ENCODE data around the gene IGF2BP3.
"Not testable (repeated sequence)": the region's sequence is repeated elsewhere in the genome, so short reads cannot be mapped to it uniquely, and the experiment has no call there.

Gene IGF2BP3

DNA sequence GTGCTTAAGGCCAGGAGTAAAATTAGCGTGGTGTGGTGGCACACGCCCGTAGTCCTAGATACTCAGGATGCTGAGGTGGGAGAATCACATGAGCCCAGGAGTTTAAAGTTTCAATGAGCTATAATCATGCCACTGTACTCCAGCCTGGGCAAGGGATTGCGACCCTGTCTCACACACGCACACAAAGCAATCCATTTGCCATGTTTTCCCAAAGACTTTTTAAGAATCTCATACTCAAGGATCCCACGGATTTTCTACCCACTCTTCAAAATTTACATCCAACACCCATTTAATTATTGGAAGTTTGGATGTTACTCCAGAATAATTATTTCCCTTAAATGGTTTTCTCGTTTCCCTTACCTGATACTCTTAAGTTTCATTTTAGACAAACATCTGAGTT is 47.9 kb downstream of the IGF2BP3 start:
- DNase-seq (ENCODE audit: low spot score): no peak

- DNase-seq (ENCODE audit: low spot score): no peak
Measured at GRCh38 chr7:23419845-23420244, 50.4 kb downstream of the IGF2BP3 start.

DNA sequence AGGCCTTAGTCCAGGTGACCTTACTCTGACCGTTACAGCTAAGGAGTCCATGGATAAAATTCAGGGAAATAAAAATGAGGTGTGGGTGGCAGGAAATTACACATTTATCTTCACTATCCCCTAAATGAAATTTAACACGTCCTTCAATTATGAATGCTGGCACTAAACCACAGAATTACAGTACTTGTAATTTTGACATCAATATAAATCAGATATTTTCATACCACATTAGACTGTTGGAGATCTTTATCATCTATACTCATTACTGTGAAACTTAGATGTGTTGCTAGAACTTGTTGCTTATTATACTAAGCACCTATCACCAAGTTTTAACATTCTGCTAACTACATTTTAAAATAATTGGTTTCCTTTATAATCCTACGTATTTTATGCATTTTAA is 51.1 kb downstream of the IGF2BP3 start:
- no peak for DNase-seq (ENCODE audit: low spot score)

GRCh38 chr7:23418046-23418445 is 52.2 kb downstream of the IGF2BP3 start:
- DNase-seq (ENCODE audit: low spot score): no peak

- no peak for DNase-seq (ENCODE audit: low spot score)
Measured at GRCh38 chr7:23415198-23415597, 55.1 kb downstream of the IGF2BP3 start.

DNA sequence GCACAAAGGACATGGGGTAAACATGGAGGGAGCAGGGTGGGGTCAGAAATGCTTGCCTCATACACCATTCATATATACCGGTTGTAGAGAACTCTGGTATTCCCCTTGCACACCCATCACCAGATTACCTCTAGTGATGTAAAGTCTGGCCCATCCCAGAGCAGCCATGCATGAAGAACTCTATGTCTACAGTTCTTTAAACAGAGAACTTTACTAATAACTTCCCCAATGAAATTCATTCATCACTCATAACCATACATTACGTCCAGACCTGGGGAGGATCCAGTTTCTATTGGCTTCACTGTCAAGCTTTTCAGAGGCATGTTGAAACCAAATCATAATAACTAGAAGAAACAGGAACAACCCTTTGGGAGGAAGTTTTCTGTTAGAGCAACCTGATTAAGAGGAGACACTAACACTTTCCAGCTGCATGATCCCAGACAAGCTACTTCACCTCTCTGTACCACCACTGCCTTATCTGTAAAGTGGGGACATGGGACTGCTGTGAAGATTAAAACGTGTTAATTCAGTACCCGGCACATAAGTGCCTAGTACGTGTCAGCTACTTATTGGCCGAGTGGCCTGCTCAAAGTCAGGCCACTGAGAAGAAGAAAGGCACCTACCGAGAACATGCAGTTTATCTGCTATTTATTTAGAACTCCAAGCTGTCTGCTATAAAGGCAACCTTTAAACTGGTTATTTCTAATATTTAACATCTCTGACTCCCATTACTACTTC is 59.7 kb downstream of the IGF2BP3 start:
- DNase-seq (ENCODE audit: low spot score): no peak

- DNase-seq (ENCODE audit: low spot score): not testable (repeated sequence)
Measured at GRCh38 chr7:23406564-23406963, 63.7 kb downstream of the IGF2BP3 start.

DNA sequence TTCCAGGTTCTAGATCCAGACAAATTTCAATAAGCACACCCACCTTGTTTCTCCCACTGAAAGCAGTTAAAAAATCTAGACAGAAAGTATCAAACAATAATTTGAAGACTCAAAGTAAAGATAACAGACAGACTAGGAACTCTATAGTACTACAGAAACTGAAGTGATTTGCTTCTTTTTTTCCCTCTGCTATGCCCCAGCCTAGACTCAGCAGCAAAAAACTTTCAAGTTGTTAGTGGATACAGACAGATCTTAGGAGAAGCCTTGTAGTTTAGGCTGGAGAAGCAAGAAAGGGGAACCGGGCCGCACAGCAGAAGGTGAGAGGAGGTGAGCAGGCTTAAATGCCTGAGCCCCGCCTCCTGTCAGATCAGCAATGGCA is 65.1 kb downstream of the IGF2BP3 start:
- DNase-seq (ENCODE audit: low spot score): no peak

- no peak for DNase-seq (ENCODE audit: low spot score)
Measured at GRCh38 chr7:23404546-23405239, 65.6 kb downstream of the IGF2BP3 start.

DNA sequence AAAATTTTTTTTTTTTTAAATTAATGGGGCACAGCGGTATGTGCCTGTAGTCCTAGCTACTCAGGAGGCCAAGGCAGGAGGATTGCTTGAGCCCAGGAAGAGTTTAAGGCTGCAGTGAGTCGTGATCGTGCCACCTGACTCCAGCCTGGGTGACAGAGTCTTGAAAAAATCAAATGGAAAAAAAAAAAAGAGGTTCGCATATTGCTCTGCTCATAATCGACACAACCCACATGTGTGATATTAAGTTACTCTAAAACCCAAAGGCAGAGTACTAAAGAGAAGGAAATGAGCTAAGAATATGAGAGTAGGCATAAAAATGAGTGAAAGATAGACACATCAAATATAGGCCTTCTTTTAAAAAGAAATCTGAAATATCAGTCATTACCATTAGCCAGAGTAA is 66.3 kb downstream of the IGF2BP3 start:
- DNase-seq (ENCODE audit: low spot score): no peak

GRCh38 chr7:23398090-23398489 is 72.2 kb downstream of the IGF2BP3 start:
- not testable (repeated sequence) for DNase-seq (ENCODE audit: low spot score)

- DNase-seq (ENCODE audit: low spot score): no peak
Measured at GRCh38 chr7:23397241-23397640, 73.0 kb downstream of the IGF2BP3 start.

DNA sequence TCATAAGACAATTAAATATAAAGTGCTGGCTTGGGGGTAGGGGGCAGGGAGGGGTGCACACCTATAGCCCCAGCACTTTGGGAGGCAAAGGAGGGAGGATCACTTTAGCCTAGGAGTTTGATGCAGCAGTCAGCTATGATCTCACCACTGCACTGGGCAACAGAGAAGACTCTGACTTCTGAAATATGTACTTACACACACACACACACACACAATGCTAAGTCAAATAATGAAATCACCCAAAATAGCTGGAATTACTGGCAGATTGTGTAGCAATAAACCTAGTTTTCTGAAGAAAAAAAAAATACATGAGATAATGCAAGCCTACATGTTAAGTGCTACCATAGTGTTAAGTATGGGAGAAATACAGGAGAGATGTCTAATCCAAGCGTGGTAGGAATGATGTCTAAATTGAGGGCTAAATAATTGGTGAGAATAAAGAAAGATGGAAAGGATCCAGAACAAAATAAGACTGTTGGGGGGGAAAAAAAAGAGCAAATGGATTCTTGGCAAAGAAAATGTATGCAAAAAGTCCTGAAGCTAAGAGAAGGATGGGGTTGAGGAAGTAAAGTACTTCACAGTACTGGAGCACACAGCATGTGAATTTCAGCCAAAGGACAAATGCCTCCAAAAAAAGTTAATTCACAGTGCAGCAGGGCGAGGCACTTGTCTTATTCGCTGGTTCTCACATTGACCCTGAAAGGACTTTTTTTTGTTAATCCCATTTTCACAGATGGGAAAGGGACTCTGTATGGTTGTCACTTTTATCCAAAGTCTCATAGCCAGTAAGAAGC is 73.9 kb downstream of the IGF2BP3 start:
- DNase-seq (ENCODE audit: low spot score): no peak

- DNase-seq (ENCODE audit: low spot score): no peak
Measured at GRCh38 chr7:23394488-23395171, 75.7 kb downstream of the IGF2BP3 start.

GRCh38 chr7:23393636-23394035 is 76.7 kb downstream of the IGF2BP3 start:
- no peak for DNase-seq (ENCODE audit: low spot score)

DNA sequence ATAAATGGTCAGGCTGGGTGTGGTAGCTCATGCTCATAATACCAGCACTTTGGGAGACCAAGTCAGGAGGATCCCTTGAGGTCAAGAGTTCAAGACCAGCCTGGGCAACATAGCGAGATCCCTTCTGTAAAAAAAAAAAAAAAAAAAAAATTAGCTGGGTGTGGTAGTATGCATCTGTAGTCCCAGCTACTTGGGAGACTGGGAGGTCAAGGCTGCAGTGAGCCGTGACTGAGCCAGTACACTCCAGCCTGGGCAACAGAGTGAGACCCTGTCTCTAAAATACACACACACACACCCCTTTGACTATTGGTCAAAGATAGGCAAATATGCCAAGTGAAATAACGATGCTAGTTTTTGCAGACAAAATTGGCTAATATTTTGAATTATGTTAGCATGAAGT is 80.6 kb downstream of the IGF2BP3 start:
- DNase-seq (ENCODE audit: low spot score): no peak

DNA sequence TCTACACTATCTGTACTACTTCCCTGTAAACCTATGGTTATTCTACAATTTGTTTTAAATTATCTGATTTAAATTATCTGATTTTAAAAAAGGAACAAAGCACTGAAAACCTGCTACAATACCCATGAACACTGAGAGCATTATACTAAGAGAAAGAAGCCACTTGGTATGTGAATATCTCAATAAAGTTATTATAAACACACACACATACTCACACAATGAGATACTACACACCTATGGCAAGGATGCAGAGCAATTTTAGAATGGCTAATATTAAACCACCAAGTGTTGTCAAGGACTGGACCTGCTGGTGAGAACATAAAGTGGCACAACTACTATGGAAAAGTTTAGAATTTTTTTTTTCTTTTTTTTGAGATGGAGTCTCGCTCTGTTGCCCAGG is 82.7 kb downstream of the IGF2BP3 start:
- DNase-seq (ENCODE audit: low spot score): no peak

DNA sequence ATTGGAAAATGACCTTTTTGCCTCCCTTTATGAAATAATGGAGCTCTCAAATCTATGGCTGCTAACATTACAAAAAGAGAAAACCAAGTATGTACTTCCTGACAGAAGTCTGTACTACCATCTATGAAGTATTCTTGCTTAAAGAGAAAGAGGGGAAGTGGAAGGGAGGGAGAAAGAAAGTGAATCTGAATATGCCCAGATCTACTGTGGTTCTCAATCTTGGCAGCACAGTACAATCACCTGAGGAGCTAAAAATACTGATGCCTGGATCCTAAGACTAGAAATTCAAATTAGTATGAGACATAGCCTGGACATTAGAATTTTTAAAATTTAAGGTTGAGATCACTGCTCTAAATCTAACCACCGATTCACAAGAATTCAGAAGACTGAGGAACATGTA is 85.2 kb downstream of the IGF2BP3 start:
- DNase-seq (ENCODE audit: low spot score): no peak

DNA sequence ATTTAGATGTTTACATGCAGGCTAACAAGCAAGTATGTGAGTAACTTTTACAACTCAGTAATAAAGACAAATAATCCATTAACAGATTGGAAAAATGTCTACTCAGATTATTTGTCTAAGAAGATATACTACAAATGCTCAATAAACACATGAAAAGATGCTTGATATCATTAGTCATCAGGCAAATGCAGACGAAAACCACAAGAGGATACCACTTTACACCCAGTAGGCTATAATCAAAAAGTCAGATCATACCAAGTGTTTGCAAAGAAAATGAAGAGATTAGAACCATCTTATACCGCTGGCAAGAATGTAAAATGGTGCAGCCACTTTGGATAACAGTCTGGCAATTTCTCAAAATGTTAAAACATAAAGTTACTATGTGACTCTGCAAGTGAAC is 87.1 kb downstream of the IGF2BP3 start:
- DNase-seq (ENCODE audit: low spot score): no peak

DNA sequence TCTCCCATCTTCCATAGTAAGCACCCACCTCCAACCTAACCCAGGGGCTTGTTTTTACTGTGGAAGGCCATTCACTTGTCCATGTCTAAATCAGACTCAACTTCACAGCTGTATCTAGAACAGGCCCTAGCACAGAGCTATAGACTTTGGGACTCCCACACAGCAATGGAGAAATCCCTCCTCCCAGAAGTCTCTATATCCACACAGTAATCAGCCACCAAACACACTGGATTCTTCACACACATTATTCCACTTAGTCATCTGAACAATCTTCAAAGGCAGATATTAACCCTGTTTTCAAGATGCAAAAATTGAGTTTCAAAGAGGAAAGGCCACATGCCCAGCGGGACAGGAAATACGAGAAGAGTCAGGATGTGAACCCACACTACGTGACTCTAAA is 89.3 kb downstream of the IGF2BP3 start:
- DNase-seq (ENCODE audit: low spot score): no peak

- no peak for DNase-seq (ENCODE audit: low spot score)
Measured at GRCh38 chr7:23380556-23380955, 89.7 kb downstream of the IGF2BP3 start.

GRCh38 chr7:23378996-23379395 is 91.3 kb downstream of the IGF2BP3 start:
- no peak for DNase-seq (ENCODE audit: low spot score)
